GM13976 (cell line): Measurements from ENCODE around the gene SCGB1C1.
A peak's percentile ranks its signal among the peaks of the same experiment; 100 is the strongest.

Experiments
- DNase-seq: peaks from one replicate; pipeline ENCODE4 v3.0.0; 2012; ENCODE audit warnings: low spot score
- in situ Hi-C: fragments of 300-500 bp; cut with MboI; formaldehyde crosslinking; loops from one replicate; pipeline ENCODE4 v1.12.0; 2022; ENCODE audit warnings: low sequenced_read_pairs, mixed read lengths, inconsistent platforms; ENCODE audit not compliant: unreplicated experiment
- TF ChIP-seq, protein P1 (sequence below): IDR thresholded peaks from 2 replicates; pipeline ENCODE4 v1.5.1; 2012; ENCODE audit warnings: borderline replicate concordance, mild to moderate bottlenecking; ENCODE audit not compliant: insufficient read depth; ENCODE audit errors: extremely low read depth, missing control alignments, control extremely low read depth

SCGB1C1 gene

DNA sequence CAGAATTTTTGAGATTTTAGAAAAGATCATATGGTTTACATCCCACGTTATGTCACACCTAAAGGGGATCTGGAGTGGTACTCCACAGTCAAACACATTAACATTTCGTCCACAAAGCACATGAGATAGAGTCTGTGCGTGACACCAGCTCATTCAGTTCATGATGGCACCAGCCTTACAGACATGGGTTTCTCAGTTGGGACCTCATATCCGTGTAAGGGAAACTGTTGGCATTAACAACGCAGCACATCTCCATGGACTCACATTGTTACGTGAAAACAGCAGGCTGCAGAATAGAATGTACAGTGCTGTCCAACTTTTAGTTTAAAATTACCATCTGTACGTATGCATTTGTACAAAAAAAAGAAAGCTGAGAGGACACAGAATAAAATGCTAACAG is 28.7 kb downstream of the SCGB1C1 start:
- in situ Hi-C loops = no loop called here
- TF ChIP-seq, protein P1, sequence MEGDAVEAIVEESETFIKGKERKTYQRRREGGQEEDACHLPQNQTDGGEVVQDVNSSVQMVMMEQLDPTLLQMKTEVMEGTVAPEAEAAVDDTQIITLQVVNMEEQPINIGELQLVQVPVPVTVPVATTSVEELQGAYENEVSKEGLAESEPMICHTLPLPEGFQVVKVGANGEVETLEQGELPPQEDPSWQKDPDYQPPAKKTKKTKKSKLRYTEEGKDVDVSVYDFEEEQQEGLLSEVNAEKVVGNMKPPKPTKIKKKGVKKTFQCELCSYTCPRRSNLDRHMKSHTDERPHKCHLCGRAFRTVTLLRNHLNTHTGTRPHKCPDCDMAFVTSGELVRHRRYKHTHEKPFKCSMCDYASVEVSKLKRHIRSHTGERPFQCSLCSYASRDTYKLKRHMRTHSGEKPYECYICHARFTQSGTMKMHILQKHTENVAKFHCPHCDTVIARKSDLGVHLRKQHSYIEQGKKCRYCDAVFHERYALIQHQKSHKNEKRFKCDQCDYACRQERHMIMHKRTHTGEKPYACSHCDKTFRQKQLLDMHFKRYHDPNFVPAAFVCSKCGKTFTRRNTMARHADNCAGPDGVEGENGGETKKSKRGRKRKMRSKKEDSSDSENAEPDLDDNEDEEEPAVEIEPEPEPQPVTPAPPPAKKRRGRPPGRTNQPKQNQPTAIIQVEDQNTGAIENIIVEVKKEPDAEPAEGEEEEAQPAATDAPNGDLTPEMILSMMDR = no peak
- DNase-seq = no peak

DNA sequence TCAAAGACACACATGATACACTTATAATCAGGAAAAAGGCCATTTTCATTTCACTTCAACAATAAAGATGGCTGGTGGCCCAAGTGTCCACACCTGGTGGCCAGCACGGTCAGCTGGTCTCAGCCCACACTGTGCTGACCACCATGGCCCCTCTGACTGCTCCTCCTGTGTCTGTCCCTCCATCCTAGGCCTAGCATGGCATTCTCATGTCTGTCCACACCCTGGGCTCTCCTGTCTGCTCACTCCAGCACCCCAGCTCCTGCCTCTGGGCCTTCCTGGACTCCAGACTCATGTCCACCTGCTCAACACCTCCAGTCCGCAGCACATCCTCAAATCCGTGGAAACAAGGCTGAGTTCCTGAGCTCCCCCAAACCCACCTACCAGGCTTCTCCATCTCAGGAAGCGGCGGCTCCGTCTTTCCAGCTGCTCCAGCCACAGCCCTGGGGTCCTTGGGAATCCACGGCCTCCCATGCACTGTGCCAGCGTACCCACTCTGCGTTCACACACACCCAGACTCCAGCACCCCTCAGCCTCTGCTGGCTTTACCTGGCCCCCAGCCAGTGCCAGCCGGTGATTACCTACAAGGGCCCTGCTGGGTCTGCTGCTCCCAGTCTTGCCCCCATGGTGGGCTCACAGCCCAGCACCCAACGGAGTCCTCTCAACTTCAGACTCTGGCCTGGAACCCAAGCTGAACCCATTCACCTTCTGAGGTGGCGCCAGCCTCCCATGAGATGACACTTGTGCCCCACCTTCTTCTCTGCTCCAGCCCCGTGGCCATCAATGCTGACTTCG is 29.3 kb downstream of the SCGB1C1 start:
- in situ Hi-C loops = no loop called here
- DNase-seq = peak; percentile 7
- TF ChIP-seq, protein P1 = no peak

DNA sequence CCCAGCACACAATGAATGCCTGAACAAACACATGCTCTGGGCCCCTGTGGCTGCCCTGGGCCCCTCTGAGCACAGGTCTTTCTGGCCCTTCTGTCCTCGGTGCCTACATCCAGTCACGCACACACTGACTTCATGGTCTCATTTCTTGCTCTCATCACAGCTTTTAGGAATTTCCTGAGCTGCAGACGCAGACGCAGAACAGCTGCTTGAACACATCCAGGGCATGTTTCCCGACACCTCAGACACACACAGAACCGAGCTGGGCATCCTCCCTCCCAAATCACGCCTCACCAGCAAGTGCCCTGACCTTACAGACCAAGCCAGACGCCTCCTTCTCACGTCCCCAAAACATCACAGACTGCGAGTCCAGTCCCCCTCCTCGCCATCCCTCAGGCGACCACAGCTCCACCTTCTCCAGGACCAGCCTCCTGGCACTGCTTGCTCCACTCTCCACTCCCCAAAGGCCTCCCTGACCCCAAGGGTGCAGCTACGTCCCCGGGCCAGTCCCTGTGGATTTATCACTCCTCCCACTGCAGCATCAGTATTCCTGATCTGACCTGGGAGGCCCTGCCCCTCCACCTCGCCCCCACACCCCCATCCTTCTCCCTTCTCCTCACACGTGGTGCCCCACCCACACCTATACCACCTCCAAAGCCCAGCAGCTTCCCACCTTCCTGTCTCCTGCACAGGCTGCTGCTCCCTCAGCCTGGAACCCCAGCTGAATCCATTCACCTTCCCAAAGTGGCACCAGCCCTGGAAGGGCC is 30.3 kb downstream of the SCGB1C1 start:
- peak; percentile 9 for DNase-seq
- TF ChIP-seq, protein P1 = no peak
- in situ Hi-C loops = no loop called here

DNA sequence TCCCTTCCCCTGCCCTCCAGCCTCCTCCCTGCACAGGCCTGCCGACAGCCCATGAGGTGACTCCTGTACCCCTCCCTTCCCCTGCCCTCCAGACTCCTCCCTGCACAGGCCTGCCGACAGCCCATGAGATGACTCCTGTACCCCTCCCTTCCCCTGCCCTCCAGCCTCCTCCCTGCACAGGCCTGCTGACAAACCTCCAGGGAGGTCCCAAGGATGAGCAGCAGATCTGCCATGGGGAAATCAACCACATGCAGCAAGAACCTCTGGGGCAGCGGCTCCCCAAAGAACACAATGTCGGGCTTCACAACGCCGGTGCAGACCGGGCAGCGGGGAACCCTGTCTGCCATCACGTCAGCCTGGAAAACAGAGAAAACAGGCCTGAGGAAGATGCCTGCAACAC is 31.0 kb downstream of the SCGB1C1 start:
- TF ChIP-seq, protein P1 = no peak

DNA sequence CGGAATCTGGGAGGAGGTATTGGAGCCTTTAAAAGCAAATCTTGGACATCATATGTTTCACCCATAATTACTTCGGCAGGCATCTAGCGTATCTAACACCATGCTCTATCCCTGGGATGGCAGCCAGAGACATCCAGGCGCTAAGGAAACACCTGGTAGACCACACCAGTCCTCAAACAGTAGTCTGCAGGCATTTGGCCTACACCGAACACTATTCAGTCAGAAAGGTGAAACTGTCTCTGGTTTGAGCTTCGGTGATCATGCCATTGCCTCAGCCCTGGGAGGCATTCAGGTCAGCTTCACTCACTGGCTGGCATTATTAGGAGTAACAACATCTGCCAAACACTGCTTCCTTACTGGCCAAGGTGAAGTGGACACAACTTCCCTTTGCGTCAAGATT is 31.5 kb downstream of the SCGB1C1 start:
- TF ChIP-seq, protein P1 = no peak
- no peak for DNase-seq
- in situ Hi-C loops = no loop called here

More for the DNA sequence above, 31.0 kb downstream of the SCGB1C1 start:
- DNase-seq = no peak
- in situ Hi-C loops = no loop called here

DNA sequence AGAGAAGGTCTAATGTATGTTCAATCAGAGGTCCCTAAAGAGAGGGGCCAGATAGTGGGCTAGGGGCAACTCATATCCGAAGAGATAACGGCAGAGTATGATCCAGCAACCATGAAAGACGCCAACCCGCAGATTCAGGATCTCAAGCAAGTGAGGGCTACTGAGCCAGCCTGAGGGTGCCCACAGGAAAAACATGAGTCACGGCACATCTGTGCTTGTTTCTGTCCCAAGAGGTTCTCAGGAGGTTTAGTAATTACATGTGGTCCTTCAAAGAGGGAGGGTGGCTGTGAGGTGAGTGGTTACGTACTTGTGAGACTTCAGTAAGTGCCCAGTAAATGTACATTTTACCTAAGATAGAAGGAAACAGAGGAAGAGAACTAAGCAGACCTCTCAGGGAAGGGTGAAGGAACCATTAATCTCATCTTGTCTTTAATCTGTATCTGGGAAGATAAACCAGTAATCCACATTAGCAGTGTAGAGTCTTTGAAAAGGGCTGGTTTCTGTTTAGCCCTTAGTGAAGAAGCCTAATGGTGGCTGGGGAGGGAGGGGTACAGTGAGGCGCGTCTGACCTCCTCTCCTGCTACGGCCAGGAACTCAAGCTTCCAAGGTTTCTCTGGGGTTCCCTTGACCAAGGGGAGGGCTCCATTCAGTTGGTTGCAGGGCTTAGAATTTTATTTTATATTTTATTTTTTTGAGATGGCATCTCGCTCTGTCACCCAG is 33.0 kb downstream of the SCGB1C1 start:
- in situ Hi-C loops = no loop called here
- DNase-seq = peak; percentile 41
- TF ChIP-seq, protein P1 = no peak
